GM12891 (cell line): Measurements from ENCODE around the gene FHIT.

ENCODE experiments used
- POLR2A ChIP-seq: IDR thresholded peaks from 2 replicates; pipeline ENCODE4 v1.6.1; 2011; ENCODE audit warnings: low read depth, low read length, control low read depth
- POLR2AphosphoS5 ChIP-seq: IDR thresholded peaks from 2 replicates; pipeline ENCODE4 v1.6.1; 2011; ENCODE audit warnings: low read depth, low read length, control low read depth
- SPI1 ChIP-seq: IDR thresholded peaks from 2 replicates; pipeline ENCODE4 v1.6.1; 2011; ENCODE audit warnings: low read depth, low read length, control low read depth
- TAF1 ChIP-seq: IDR thresholded peaks from 2 replicates; pipeline ENCODE4 v1.6.1; 2011; ENCODE audit warnings: low read depth, low read length, control low read depth

DNA sequence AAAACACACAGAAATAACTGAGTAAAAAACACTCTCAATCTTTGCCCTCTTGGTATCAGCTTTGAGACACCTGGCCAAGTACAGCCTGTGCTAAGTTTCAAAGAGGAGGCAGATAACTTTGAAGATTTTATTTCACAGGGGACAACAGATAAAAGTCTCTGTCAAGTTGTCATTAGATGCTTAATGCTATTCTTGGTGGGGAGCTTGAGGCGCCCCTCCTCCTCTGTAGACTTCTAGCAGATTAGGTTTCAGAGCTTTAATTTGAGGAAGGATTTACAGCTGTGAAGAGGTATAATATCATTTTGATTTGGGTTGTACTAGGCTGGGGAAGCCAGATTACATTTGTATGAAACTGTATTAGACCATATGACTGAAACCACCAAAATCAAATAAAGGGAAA, 620.3 kb downstream of the FHIT start:
- TF ChIP-seq POLR2A (no peak), POLR2AphosphoS5 (no peak), TAF1 (no peak), SPI1 (no peak)
